Measurements from ENCODE around the gene CGN.

The CGN gene

DNA sequence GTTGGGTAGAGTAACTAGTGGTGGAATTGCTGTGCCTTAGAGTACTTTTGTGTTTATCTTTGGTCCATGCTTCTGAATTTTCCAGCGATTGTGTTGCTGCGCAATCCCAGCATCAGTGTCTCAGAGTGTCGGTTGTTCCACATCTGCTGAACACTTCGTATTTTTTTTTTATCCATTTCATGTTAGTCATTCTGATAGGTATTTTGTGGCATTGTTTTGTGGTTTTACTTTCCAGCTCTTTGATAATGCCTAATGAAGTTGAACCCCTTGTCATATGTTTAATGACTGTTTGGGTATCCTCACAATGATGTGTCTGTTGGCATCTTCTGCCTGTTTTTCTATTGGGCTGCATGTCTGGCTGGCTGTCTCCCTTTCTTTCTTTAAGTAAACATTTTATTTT, 42.5 kb downstream of the CGN start:
- peak; percentile 56 for DNase-seq

DNA sequence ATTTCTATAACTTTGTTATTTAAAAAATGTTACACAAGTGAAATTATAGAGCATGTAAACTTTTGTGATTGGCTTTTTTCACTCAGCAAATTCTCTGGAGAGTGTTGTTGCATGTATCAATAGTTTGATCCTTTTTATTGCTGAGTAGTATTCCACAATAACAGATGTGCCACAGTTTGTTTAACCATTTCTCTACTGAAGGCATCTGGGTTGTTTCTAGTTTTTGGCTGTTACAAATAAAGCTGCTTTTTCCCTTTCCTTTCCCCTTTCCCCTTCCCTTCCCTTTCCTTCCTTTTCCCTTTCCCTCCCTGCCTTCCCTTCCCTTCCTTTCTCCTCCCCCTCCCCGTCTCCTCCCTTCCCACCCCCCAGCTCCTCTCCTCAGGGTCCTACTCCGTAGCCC, 44.9 kb downstream of the CGN start:
- DNase-seq, result no peak

- no peak for DNase-seq
These were observed 51.5 kb downstream of the CGN start for GRCh38 chr1:151562661-151563060.

GRCh38 chr1:151563376-151563775, 52.2 kb downstream of the CGN start:
- no peak for DNase-seq

DNA sequence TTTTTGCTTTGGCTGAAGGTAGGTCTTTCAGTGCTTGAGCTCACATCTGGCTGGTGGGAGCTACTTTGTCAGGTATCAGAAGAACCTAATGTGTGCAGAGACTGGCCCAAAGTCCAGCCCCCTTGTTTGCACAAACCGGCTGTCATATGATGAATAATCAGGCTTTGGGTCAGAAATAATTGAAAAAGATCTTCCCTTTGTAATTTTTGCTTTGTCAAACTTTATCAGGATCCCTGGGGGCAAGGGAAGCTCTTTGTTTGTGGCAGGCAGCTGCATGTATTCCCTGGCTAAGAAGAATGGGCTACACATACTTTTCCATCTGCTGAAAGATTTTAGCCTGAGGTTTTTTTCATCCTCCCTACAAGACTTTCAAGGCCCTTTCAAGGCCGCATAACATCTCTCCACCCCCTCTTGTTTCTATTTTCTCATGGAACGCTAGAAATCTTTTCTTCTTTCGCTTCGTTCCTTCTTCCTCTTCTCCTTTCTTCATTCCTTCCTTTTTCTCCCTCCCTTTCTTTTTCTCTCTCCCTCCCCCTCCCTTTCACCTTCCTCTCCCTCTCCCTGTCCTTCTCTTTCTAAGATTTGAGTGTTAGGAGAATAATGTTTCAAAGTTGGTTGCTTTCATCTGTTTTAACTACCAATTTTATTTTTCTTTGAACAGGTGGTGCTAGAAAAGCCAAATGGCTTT, 54.5 kb downstream of the CGN start:
- DNase-seq, result no peak

GRCh38 chr1:151568626-151569088, 57.5 kb downstream of the CGN start:
- DNase-seq, result no peak

GRCh38 chr1:151570819-151571218, 59.6 kb downstream of the CGN start:
- DNase-seq, result no peak

DNA sequence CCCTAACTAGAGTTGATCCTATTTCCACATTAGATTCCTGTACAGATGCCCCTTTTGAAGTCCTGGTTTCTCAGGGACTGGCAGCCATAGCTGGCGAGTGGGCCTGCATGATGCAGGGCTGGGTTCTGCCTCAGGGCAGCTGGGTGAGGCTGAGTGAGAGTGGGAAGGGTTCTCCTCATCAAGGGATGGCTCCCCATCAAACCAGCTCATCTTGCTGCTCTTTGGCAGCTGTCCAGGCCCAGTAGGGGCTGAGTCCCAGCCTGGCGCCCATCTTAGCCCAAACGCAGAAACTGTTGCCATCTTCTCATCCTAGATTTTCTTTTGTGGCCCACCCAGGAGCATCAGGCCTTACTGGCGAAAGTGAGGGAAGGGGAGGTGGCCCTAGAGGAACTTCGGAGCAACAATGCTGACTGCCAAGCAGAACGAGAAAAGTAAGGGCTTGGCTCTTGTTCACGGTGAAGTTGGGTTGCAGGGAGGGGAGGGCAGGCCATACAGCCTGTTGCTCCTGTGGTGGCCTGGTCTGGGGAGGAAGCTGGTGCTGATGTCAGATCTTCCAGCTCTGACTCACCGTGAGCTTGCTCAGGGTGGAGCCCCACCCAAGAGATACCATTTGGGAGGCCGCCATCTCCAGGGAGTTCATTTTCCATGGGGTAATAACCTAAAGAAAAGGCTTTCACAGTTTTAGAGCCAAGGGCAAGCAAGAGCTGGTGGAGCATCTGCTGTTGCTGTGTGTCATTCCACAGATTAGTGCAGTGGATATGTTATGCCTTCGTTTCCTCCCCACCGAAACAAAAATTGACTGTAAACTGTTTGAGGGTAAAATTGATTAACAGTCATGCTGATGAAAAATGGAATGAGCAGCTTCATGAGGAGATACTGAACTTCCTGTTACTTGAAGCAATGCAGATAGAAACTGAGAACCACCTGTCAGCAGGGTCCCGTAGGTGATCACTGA, 63.7 kb downstream of the CGN start:
- DNase-seq, result peak; percentile 68

DNA sequence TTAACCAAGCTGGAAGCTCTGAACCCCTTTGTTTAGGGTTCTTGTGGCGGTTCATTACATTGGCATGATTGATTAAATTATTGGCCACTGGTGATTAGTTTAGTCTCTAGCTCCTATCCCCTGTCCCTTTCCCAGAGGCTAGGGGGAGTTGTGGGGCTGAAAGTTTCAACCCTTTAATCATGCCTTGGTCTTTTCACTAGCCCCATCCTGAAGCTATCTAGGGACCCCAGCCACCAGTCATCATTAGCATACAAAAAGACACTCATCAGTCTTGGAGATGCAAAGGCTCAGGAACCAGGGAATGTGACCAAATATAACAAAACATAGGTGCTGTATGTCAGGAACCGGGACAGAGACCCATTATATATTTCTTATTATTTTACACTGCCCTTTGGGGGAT, 66.0 kb downstream of the CGN start:
- DNase-seq, result no peak

GRCh38 chr1:151578941-151579340, 67.8 kb downstream of the CGN start:
- DNase-seq, result no peak

DNA sequence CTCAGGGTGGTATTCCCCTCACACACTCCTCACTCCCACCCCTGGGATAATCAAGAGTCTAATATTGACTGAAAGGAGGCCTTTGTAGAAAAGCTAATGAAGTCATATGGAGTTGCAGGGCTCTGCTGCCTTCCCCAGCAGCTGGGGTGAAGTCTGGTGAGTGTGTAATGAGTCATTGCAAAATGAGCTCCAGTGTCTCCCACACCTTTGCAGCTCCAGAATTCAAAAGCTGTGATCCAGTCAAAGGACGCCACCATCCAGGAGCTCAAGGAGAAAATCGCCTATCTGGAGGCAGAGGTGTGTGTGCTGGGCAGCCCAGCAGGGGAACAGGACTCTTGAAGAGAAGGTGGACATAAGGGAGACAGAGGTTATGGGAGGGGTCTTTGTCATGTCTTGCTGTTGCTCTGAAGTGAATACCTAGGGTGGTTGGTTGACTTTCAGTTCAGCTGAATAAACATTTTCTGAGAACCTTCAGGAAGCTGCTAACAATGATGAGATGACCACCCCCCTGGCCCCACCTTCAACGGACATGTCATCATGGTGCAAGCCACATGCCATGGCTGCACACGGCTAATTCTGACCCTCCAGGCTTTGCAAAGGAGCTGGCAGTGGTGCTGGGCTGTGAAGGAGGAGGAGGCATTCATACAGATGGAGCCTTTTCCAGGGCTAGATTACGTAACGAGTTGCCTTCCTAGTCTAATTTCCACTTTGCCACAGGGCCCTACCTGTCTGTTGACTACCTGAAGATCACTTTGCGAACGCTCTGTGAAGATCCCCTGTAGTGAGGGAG, 68.4 kb downstream of the CGN start:
- peak; percentile 28 for DNase-seq

DNA sequence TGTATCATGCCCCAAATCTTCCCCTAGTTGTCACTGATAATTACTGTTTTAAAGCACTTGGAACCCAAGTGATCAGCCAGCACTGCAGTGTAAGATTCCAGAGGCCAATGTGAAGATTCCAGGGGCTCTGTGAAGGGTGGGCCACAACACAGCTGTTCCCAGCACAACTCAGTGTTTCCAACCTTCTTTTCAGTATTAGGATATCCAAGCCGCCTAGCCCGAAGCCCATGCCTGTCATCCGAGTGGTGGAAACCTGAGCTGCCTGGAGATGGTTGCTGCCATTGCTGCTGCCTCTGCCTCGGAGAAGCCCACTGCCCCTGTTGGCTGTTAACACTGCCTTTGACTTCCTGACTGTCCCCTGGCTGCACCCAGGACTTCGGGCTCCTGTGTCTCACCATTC, 70.3 kb downstream of the CGN start:
- no peak for DNase-seq

DNA sequence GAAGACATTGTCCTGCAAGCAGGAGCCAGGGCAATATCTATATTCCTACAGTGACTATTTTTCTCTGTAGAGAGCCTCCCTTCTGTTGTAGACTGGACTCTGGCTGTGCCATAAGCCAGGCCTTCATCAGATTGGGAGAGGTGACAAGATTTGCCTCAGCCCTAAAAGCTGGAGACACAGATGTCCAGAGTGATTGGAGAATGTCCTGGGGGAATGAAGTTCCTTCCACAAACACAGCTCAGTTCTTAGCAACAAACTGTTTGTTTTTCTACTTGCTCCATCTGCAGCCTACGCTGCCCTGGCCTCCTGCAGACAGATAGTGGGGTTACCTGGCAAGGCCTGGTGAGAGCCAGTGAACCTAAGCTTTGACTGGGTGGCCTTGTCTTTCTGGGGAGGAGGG, 70.7 kb downstream of the CGN start:
- no peak for DNase-seq

- DNase-seq, result no peak
These were observed 72.6 kb downstream of the CGN start for GRCh38 chr1:151583796-151584195.

GRCh38 chr1:151584278-151584677, 73.1 kb downstream of the CGN start:
- DNase-seq, result no peak

GRCh38 chr1:151584780-151585179, 73.6 kb downstream of the CGN start:
- DNase-seq, result no peak

DNA sequence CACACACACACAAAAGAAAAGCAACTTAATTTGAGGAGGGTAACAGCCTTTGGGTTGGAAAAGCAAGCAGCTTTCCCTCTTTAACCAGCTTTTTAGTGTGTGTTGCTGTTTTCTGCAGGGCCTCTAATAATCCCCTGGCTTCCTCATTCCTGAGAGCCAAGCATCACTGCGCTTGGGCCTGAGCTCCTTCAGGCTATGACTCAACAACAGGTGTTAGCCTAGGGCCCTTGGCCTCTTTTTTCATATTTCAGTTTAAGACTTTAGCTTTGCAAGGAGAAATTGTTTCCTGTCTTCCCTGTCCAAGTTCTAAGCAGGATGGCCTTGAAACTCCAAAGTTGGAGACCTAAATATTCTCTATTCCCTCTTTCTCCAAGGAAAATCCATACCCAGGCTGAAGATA, 74.4 kb downstream of the CGN start:
- peak; percentile 73 for DNase-seq

Data from fibroblast of upper back skin (primary cell).